SK-N-MC (cell line): ENCODE measurements around the gene P4HA3.
"Not testable (repeated sequence)": the region's sequence is repeated elsewhere in the genome, so short reads cannot be mapped to it uniquely, and the experiment has no call there.

Experiments used
- DNase-seq: peaks from one replicate; pipeline ENCODE4 v3.0.0-alpha.2; 2011; ENCODE audit warnings: low read depth, low spot score
- H3K27ac ChIP-seq: fragments of 200-600 bp; sonication (generic); 2 replicates; pipeline ENCODE4 v1.5.1; 2016; ENCODE audit warnings: mixed run types
- H3K36me3 ChIP-seq: fragments of 200-600 bp; sonication (generic); 2 replicates; pipeline ENCODE4 v1.6.1; 2017; ENCODE audit warnings: antibody characterized with exemption, low read length, mixed read lengths; ENCODE audit not compliant: insufficient read depth
- H3K4me3 ChIP-seq: fragments of 200-600 bp; sonication (generic); 2 replicates; pipeline ENCODE4 v1.5.1; 2016
- H3K9ac ChIP-seq: fragments of 200-600 bp; sonication (generic); 2 replicates; pipeline ENCODE4 v1.8.0; 2017; ENCODE audit warnings: mixed run types, mixed read lengths; ENCODE audit not compliant: insufficient read length
- H3K9me3 ChIP-seq: fragments of 200-600 bp; sonication (generic); 2 replicates; pipeline ENCODE4 v1.6.1; 2017; ENCODE audit warnings: low read depth, mild to moderate bottlenecking, antibody characterized with exemption, low read length, moderate library complexity, mixed read lengths
- EZH2 ChIP-seq: fragments of 200-600 bp; sonication (generic); IDR thresholded peaks from one replicate; pipeline ENCODE4 v1.6.1; 2017; ENCODE audit warnings: antibody characterized with exemption
- FOXP2 ChIP-seq: optimal IDR thresholded peaks from 2 replicates; pipeline ENCODE3; 2011; ENCODE audit warnings: mild to moderate bottlenecking, moderate library complexity; ENCODE audit not compliant: insufficient read depth; ENCODE audit errors: extremely low read length, control extremely low read depth
- POLR2AphosphoS5 ChIP-seq: IDR thresholded peaks from 2 replicates; pipeline ENCODE4 v1.6.1; 2012; ENCODE audit warnings: mild to moderate bottlenecking, low read depth, low read length, borderline replicate concordance

The P4HA3 gene

GRCh38 chr11:74333193-74333592 lies 21.8 kb upstream of the P4HA3 start:
- no peaks in the 10 kb centered on the region for H3K9me3 ChIP-seq
- no peak overlapping the region for H3K4me3 ChIP-seq
- no peak overlapping the region for H3K27ac ChIP-seq
- H3K9ac ChIP-seq, result no peak overlapping the region
- 0 out of 2 replicates have a peak, but pooled peaks cover 3% of the 10 kb centered on the region for H3K36me3 ChIP-seq
- TF ChIP-seq POLR2AphosphoS5, result no peak
- TF ChIP-seq EZH2, result no peak
- no peak for TF ChIP-seq FOXP2
- no peak for DNase-seq

GRCh38 chr11:74332291-74332690 lies 20.9 kb upstream of the P4HA3 start:
- TF ChIP-seq EZH2 (no peak), FOXP2 (no peak), POLR2AphosphoS5 (no peak)
- DNase-seq, result no peak
- Histone ChIP-seq H3K9me3 (no peaks in the 10 kb centered on the region), H3K36me3 (no peaks in the 10 kb centered on the region), H3K4me3 (no peak overlapping the region), H3K9ac (no peak overlapping the region), H3K27ac (no peak overlapping the region)

GRCh38 chr11:74331000-74331399 lies 19.6 kb upstream of the P4HA3 start:
- H3K27ac ChIP-seq, H3K36me3 ChIP-seq, H3K4me3 ChIP-seq, H3K9ac ChIP-seq, DNase-seq, H3K9me3 ChIP-seq: not testable (repeated sequence)

GRCh38 chr11:74330075-74330858 lies 18.8 kb upstream of the P4HA3 start:
- no peaks in the 10 kb centered on the region for H3K36me3 ChIP-seq
- no peaks in the 10 kb centered on the region for H3K9me3 ChIP-seq
- H3K27ac ChIP-seq, result peak overlapping the region; percentile 63; the same call in 1 of the 2 replicates
- TF ChIP-seq EZH2 (no peak), POLR2AphosphoS5 (no peak), FOXP2 (no peak)
- DNase-seq, result no peak
- H3K9ac ChIP-seq, result no peak overlapping the region
- no peak overlapping the region for H3K4me3 ChIP-seq

- no peaks in the 10 kb centered on the region for H3K9me3 ChIP-seq
- no peak overlapping the region for H3K9ac ChIP-seq
- no peaks in the 10 kb centered on the region for H3K36me3 ChIP-seq
- no peak overlapping the region for H3K4me3 ChIP-seq
- TF ChIP-seq POLR2AphosphoS5, result no peak
- DNase-seq, result no peak
- no peak overlapping the region for H3K27ac ChIP-seq
These were observed 15.6 kb upstream of the P4HA3 start for GRCh38 chr11:74327076-74327475.

GRCh38 chr11:74326665-74327064 lies 15.2 kb upstream of the P4HA3 start:
- Histone ChIP-seq H3K4me3 (no peak overlapping the region), H3K27ac (no peak overlapping the region), H3K36me3 (no peaks in the 10 kb centered on the region), H3K9me3 (no peaks in the 10 kb centered on the region), H3K9ac (no peak overlapping the region)
- no peak for DNase-seq
- no peak for TF ChIP-seq EZH2
- no peak for TF ChIP-seq POLR2AphosphoS5
- TF ChIP-seq FOXP2, result no peak

- Histone ChIP-seq H3K9ac (no peak overlapping the region), H3K9me3 (no peaks in the 10 kb centered on the region), H3K36me3 (no peaks in the 10 kb centered on the region), H3K4me3 (no peak overlapping the region), H3K27ac (no peak overlapping the region)
- no peak for DNase-seq
- no peak for TF ChIP-seq FOXP2
- no peak for TF ChIP-seq EZH2
- TF ChIP-seq POLR2AphosphoS5, result no peak
These were observed 14.5 kb upstream of the P4HA3 start for GRCh38 chr11:74325649-74326645.

GRCh38 chr11:74322667-74323066 lies 11.2 kb upstream of the P4HA3 start:
- Histone ChIP-seq H3K27ac (no peak overlapping the region), H3K4me3 (no peak overlapping the region)

GRCh38 chr11:74321487-74322188 lies 10.2 kb upstream of the P4HA3 start:
- H3K9me3 ChIP-seq, result peaks cover 3% of the 10 kb centered on the region; the same call in 1 of the 2 replicates
- H3K36me3 ChIP-seq, result no peaks in the 10 kb centered on the region
- H3K9ac ChIP-seq, result no peak overlapping the region
- no peak overlapping the region for H3K4me3 ChIP-seq
- TF ChIP-seq FOXP2, result no peak
- no peak for DNase-seq
- no peak overlapping the region for H3K27ac ChIP-seq

More at GRCh38 chr11:74322667-74323066, 11.2 kb upstream of the P4HA3 start:
- H3K9ac ChIP-seq, result no peak overlapping the region
- no peaks in the 10 kb centered on the region for H3K36me3 ChIP-seq
- no peak for DNase-seq
- no peaks in the 10 kb centered on the region for H3K9me3 ChIP-seq
- TF ChIP-seq EZH2, result no peak
- no peak for TF ChIP-seq POLR2AphosphoS5
- TF ChIP-seq FOXP2, result no peak
